ENCODE results near the gene BRD9.

BRD9 gene

DNA sequence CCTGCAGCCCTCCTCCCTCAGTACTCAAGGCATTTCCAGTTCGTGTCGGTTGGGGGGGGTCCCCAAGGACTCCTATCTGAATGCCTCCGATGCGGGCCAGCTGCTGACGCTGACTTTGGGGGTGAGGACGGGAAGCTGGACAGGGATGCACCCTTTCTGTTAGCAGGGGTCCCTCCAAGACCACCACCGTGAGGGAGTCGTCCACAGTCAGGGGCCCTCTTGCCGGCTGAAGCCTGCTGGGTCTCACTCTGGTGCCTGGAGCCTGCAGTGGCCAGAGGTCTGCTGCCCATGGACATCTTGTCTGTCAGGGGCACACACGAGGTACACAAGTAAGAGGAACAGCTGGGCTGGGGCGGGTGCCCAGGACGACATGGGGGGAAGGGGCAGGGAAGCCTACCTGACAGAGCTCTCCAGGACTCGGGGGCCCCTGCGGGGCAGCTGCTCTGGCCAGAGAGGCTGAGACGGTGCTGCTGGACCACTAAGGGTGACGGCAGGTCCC lies 32.8 kb downstream of the BRD9 start:
- Mint-ChIP-seq H3K27me3 (ENCODE audit: low read depth) (no peaks in the 10 kb centered on the region), H3K36me3 (ENCODE audit: low read depth) (peaks cover 12% of the 10 kb centered on the region), H3K9me3 (no peaks in the 10 kb centered on the region), H3K4me1 (no peaks in the 10 kb centered on the region), H3K4me3 (no peak overlapping the region), H3K27ac (no peak overlapping the region)
- TF ChIP-seq, protein P1, sequence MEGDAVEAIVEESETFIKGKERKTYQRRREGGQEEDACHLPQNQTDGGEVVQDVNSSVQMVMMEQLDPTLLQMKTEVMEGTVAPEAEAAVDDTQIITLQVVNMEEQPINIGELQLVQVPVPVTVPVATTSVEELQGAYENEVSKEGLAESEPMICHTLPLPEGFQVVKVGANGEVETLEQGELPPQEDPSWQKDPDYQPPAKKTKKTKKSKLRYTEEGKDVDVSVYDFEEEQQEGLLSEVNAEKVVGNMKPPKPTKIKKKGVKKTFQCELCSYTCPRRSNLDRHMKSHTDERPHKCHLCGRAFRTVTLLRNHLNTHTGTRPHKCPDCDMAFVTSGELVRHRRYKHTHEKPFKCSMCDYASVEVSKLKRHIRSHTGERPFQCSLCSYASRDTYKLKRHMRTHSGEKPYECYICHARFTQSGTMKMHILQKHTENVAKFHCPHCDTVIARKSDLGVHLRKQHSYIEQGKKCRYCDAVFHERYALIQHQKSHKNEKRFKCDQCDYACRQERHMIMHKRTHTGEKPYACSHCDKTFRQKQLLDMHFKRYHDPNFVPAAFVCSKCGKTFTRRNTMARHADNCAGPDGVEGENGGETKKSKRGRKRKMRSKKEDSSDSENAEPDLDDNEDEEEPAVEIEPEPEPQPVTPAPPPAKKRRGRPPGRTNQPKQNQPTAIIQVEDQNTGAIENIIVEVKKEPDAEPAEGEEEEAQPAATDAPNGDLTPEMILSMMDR (IDR thresholded peaks at IDR 0.05; ENCODE audit: unreplicated experiment in 3 of 3): no peak

GRCh38 chr5:859391-859790 lies 33.2 kb downstream of the BRD9 start:
- H3K9me3 Mint-ChIP-seq: no peaks in the 10 kb centered on the region
- TF ChIP-seq, protein P1 (IDR thresholded peaks at IDR 0.05; ENCODE audit: unreplicated experiment in 3 of 3): no peak
- H3K4me1 Mint-ChIP-seq: no peaks in the 10 kb centered on the region
- no peaks in the 10 kb centered on the region for H3K27me3 Mint-ChIP-seq (ENCODE audit: low read depth)
- H3K4me3 Mint-ChIP-seq: no peak overlapping the region
- H3K27ac Mint-ChIP-seq: peak overlapping the region in 1 of 3 experiments; percentile 48
- H3K36me3 Mint-ChIP-seq (ENCODE audit: low read depth): peaks cover 11% of the 10 kb centered on the region

DNA sequence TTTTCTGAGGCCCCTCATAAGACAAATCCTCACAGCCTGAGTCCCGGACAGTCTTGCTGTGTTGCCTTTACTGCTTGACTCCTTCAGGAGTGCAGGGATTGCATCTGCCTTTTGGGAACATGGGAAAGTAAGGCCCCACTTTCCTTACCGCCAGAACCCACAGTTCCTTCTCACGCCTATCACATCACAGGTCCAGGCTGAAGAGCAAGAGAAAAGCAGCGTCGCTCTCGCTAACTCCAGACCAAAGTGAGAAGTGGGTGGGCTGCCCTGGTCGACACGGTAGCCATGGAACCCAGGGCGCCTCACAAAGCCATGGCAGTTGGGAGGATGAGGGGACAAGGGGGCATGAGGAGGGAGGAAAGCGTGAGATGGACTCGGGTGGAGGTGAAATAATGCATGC lies 33.9 kb downstream of the BRD9 start:
- H3K36me3 Mint-ChIP-seq (ENCODE audit: low read depth): peaks cover 4% of the 10 kb centered on the region
- H3K9me3 Mint-ChIP-seq: no peaks in the 10 kb centered on the region

GRCh38 chr5:856531-857425 lies 35.8 kb downstream of the BRD9 start:
- H3K27me3 Mint-ChIP-seq (ENCODE audit: low read depth): peaks cover 12% of the 10 kb centered on the region
- H3K9me3 Mint-ChIP-seq: no peaks in the 10 kb centered on the region
- no peaks in the 10 kb centered on the region for H3K4me1 Mint-ChIP-seq
- no peak overlapping the region for H3K27ac Mint-ChIP-seq
- no peaks in the 10 kb centered on the region for H3K36me3 Mint-ChIP-seq (ENCODE audit: low read depth)
- TF ChIP-seq, protein P1 (IDR thresholded peaks at IDR 0.05; ENCODE audit: unreplicated experiment in 3 of 3): no peak
- H3K4me3 Mint-ChIP-seq: no peak overlapping the region

More for the DNA sequence above, 33.9 kb downstream of the BRD9 start:
- Mint-ChIP-seq H3K4me1 (no peaks in the 10 kb centered on the region), H3K4me3 (no peak overlapping the region), H3K27me3 (ENCODE audit: low read depth) (no peaks in the 10 kb centered on the region), H3K27ac (peak overlapping the region in 1 of 3 experiments; percentile 48)
- TF ChIP-seq, protein P1 (IDR thresholded peaks at IDR 0.05; ENCODE audit: unreplicated experiment in 3 of 3): no peak

- TF ChIP-seq, protein P1 (IDR thresholded peaks at IDR 0.05; ENCODE audit: unreplicated experiment in 3 of 3): no peak
- Mint-ChIP-seq H3K4me3 (no peak overlapping the region), H3K4me1 (no peaks in the 10 kb centered on the region), H3K36me3 (ENCODE audit: low read depth) (no peaks in the 10 kb centered on the region), H3K9me3 (no peaks in the 10 kb centered on the region), H3K27ac (no peak overlapping the region), H3K27me3 (ENCODE audit: low read depth) (peaks cover 17% of the 10 kb centered on the region)
Observed at GRCh38 chr5:855771-856530, 36.6 kb downstream of the BRD9 start.
